Spleen (tissue), 7 donors: ENCODE data around the gene CHKB.

Source experiments
- CTCF ChIP-seq, 11 experiments: fragments of 200-600 bp in 7 of 11; fragments of 450-650 bp in 4 of 11; sonication (generic) in 4 of 11; IDR thresholded peaks in 8 of 11; conservative IDR thresholded peaks in 3 of 11; 1 replicate in 7 of 11; 2 replicates in 4 of 11; pipeline versions ENCODE4 v1.4.0 to v1.8.0; 2016 to 2021; ENCODE audit warnings: antibody characterized with exemption in 11 of 11, inconsistent platforms in 4 of 11, mild to moderate bottlenecking in 1 of 11
- POLR2A ChIP-seq, 3 donors: fragments of 450-650 bp; IDR thresholded peaks; one replicate each; pipeline ENCODE4 v1.5.1; 2017; ENCODE audit warnings: antibody characterized with exemption in 3 of 3, mild to moderate bottlenecking in 1 of 3
- donor health status: DM: no; HTN: no; CAD: no; lungs with moderate emphysema.
- donor health status: DM: no; HTN: no; CAD: no.
- donor health status: DM: no; HTN: no; CAD: no.

- no peak for TF ChIP-seq CTCF (IDR thresholded peaks at IDR 0.05 in 8 of 11, conservative IDR thresholded peaks at IDR 0.05 in 3 of 11)
- TF ChIP-seq POLR2A (IDR thresholded peaks at IDR 0.05) = no peak
These were observed 46.4 kb downstream of the CHKB start for GRCh38 chr22:50536226-50536625.
